GM21528 (cell line): ENCODE results near the gene ESYT2.
"Not testable (repeated sequence)": the region's sequence is repeated elsewhere in the genome, so short reads cannot be mapped to it uniquely, and the experiment has no call there.

Experiments
- ATAC-seq: cut with Tn5 transposase; IDR thresholded peaks from one replicate; pipeline ENCODE4 v1.9.1; 2021; ENCODE audit warnings: mild to moderate bottlenecking, moderate library complexity; ENCODE audit not compliant: unreplicated experiment, low FRiP score

The ESYT2 gene

DNA sequence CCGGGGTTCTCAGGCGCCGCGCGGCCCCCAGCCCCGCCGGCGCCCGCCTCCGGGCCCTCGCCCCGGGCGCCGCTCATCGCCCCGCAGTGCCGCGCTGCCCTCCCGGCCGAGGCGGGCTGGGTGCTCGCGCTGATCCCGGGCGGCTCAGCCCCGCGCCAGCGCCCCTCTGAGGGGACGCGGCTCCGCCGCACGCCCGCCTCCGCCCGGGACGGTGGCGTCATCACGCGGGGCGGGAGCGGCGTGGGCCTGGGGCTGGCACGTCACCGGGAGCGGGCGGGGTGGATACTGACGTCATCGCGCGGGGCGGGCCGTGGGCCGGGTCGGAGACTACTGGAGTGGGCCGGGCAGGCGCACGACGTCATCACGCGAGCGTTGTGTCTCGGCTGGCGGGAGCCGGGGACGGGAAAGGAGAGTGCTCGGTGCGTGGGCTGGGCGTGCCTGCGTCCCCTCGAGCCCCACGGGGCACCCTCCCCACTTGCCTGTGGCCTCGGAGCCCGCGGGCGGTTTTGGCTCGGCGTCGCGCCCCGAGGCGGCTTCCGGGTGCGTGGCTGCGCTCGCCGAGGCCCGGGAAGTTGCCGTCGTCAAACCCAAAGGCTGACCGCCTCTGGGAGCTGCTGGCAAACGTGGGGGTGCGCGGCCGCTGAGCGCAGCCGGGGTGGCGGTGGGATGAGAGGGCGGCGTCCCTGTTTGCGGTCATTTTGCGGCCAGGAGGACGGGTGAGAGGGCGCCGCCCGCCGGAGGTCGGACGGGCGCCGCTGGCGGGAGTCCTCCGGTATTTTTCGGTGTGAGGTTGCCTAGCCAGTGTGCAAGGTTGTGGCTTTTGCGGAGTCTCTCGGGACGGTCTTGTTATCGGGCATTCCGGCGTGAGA lies at the start of gene ESYT2:
Gene ESYT2, minus strand, starts transcription at position 168 of the 869 bp plus-strand sequence. Its CDS starts 91 bp downstream, at position 77.
- peak; percentile 80 for ATAC-seq

DNA sequence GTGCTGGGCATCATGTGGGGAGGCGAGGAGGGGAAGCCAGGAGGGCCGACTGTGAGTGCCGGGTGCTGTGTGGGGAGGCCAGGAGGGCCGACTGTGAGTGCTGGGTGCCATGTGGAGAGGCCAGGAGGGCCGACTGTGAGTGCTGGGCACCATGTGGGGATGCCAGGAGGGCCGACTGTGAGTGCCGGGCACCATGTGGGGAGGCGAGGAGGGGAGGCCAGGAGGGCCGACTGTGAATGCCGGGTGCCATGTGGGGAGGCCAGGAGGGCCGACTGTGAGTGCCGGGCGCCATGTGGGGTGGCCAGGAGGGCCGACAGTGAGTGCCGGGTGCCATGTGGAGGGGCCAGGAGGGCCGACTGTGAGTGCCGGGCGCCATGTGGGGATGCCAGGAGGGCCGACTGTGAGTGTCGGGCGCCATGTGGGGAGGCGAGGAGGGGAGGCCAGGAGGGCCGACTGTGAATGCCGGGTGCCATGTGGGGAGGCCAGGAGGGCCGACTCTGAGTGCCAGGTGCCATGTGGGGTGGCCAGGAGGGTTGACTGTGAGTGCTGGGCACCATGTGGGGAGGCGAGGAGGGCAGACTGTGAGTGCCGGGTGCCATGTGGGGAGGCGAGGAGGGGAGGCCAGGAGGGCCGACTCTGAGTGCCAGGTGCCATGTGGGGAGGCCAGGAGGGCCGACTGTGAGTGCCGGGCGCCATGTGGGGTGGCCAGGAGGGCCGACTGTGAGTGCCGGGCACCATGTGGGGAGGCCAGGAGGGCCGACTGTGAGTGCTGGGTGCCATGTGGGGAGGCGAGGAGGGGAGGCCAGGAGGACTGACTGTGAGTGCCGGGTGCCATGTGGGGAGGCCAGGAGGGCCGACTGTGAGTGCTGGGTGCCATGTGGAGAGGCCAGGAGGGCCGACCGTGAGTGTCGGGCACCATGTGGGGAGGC lies 49.1 kb upstream of the ESYT2 start:
- ATAC-seq: not testable (repeated sequence)

- ATAC-seq: no peak
These were observed 47.7 kb upstream of the ESYT2 start for GRCh38 chr7:158876984-158877383.

DNA sequence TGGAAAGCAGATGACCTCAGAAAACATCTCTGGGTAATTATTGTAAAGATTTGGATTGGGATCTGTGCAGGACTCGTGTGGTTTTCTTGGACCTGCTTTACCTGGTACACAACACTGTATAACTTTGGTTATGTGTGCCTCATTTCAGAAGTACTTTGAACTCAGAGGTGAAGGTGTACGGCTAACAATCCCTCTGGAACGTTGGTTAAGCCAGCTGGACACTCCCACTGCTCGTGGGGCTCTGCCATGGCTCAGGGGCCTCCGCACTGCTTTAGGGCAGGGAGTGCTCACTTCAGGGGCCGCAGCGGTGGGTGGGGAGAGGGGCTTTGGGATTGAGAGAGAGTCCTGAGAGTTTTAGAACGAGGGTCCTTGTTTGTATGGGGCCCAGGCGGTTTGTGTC lies 40.6 kb upstream of the ESYT2 start:
- no peak for ATAC-seq

DNA sequence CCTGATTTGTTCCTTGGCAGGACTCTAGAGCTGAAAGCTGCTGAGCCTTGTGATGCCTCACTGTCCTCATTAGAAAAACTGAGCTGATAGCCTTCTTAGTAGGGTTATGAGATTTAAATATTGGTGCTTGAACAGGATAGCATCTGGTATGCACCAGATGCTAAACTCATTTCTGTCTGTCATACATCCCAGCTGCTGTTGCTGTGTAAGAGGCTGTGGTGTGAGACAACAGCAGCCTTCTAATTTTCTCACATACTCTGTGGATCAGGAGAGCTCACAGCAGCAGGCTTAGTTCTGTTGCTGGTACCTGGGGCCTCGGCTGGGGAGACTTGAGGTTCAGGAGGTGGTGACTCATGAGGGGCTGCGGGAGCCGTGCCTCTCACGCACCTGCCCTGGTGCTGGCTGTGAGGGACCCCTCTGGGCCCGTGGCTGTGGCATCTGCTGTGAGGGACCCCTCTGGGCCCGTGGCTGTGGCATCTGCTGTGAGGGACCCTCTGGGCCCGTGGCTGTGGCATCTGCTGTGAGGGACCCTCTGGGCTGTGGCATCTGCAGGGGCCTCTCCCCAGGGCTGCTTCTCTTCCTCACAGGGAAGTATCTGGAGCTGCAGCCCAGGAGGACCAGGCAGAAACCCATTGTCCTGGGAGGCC lies 39.6 kb upstream of the ESYT2 start:
- ATAC-seq: no peak

DNA sequence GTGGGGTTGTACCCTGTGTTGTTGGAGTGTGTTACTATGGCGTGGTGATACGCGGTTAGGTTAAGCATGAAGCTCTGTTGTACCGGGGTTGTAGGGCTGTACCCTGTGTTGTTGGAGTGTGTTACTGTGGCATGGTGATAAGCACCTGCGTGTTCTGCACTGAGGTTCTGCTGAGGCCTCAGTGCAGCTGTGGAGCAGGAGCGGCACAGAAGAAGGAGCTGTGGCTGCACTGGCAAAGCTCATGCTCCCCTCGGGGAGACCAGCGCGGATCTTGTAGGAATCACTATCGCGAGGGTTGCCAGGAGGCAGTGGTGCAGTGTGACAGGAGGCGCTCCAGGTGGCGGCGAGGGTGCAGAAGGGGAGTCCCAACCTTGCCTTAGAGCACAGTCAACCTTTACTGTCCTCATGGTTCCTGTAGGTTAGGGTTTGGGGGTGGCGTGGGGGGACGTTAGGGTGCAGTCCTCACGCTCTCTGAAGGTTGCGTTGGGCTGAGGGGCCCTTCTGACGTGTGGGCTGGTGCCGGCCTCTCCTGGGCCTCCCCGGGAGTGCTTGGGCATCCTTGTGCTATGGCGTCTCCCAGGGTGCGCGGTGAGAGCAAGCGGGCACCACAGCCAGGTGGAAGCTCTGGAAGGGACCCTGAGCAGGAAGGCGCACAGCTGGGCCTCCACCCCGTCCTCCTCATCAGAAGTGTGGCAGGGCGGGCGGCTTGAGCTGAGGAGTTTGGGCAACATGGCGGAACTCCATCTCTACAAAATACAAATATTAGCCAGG lies 38.1 kb upstream of the ESYT2 start:
- no peak for ATAC-seq

DNA sequence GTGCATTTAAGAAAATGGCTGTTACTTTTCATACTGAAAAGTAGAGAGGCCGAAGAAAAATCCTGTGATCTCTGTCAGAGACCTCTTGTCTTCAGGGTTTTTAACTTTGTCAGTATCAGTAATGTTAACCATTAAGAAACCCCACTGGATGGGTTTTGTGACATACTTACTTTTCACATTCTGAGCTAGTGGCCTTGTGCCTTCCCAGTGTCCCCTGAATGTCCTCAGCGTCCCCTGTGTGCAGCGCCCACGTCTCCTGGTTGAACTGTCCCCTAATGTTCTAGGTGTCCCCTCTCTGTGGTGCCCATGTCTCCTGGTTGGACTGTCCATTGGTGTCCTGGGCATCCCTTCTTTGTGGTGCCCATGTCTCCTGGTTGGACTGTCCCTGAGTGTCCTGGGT lies 36.7 kb upstream of the ESYT2 start:
- no peak for ATAC-seq

GRCh38 chr7:158865462-158865922 lies 36.2 kb upstream of the ESYT2 start:
- ATAC-seq: no peak

- no peak for ATAC-seq
These were observed 35.5 kb upstream of the ESYT2 start for GRCh38 chr7:158864833-158865232.

DNA sequence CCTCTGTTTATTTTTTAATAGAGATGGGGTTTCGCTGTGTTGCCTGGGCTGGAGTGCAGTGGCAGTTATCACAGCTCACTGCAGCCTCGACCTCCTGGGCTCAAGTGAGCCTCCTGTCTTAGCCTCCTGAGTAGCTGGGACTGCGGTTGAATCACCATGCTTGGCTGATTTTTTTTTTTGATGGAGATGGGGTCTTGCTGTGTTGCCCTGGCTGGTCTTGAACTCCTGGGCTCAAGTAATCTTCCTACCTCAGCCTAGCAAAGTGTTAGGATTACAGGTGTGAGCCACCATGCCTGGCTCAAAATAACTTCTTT lies 35.2 kb upstream of the ESYT2 start:
- no peak for ATAC-seq

GRCh38 chr7:158863611-158864506 lies 34.5 kb upstream of the ESYT2 start:
- ATAC-seq: no peak

- not testable (repeated sequence) for ATAC-seq
These were observed 33.8 kb upstream of the ESYT2 start for GRCh38 chr7:158862985-158863610.

- ATAC-seq: no peak
These were observed 32.8 kb upstream of the ESYT2 start for GRCh38 chr7:158861936-158862704.

GRCh38 chr7:158861004-158861787 lies 31.9 kb upstream of the ESYT2 start:
- no peak for ATAC-seq

- no peak for ATAC-seq
These were observed 31.1 kb upstream of the ESYT2 start for GRCh38 chr7:158860394-158860793.

DNA sequence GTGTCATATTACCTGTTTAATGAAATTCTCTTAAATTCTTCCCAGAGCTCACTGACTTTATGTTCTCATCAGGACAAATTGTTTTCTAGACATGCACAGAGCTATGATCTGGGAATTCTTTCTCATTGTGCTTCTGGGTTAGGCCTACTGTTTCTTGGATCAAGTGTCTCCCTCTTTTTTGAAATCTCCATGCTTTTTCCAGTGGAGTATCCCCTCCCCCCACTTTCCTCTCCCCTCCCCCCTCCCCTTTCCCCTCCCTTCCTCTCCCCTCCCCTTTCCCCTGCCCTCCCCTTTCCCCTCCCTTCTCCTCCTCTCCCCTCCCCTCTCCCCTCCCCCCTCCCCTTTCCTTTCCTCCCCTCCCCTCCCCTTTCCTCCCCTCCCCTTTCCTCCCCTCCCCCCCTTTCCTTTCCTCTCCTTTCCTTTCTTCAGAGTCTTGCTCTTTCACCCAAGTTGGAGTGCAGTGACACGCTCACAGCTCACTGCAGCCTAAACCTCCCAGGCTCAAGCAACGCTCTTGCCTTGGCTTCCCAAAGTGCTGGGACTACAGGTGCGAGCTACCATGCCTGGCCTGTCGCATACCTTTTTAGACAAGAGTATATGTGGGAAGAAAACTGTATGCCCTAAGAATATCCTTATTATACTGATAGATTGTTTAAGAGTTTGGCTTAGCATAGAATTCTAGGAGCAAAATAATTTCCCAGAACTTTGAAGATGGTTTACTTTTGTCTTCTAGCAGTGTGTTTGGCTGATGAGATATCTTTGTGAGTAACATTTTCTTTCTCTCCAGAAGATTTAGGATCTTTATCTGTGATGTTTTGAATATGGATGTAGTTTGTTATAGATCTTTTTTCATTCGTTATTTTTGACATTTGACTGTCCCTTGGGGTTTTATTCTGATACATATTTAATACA lies 29.5 kb upstream of the ESYT2 start:
- no peak for ATAC-seq
